ENCODE results near the gene CD300A. TPM values are rescaled to one million over a fixed set of nuclear protein-coding genes. Genes with fewer than 3 reads are reported as not detected.

Gene CD300A
- total RNA-seq, 1 experiment from 2014 or later, result 0.71 TPM

- TF ChIP-seq CEBPB (IDR thresholded peaks at IDR 0.05; ENCODE audit: low read depth) (no peak), SIN3A (IDR thresholded peaks at IDR 0.05; ENCODE audit: low read depth) (no peak), POLR2AphosphoS5 (IDR thresholded peaks at IDR 0.05; ENCODE audit: low read depth, low read length) (no peak), EZH2phosphoT487 (IDR thresholded peaks at IDR 0.05; ENCODE audit: borderline replicate concordance) (no peak), TCF7L2 (IDR thresholded peaks at IDR 0.05; ENCODE audit: borderline replicate concordance, extremely low read depth, insufficient read depth, insufficient read length) (no peak)
These were observed 33.6 kb downstream of the CD300A start (continued) for GRCh38 chr17:74499992-74500391.

GRCh38 chr17:74502861-74503260 lies 36.4 kb downstream of the CD300A start:
- H3K9me3 ChIP-seq (ENCODE audit: control insufficient read depth in 1 of 2, insufficient read depth in 1 of 2, low read depth in 1 of 2, low read length in 2 of 2), result no peaks in the 10 kb centered on the region

More at GRCh38 chr17:74502861-74503260, 36.4 kb downstream of the CD300A start:
- Histone ChIP-seq H3K79me2 (ENCODE audit: insufficient read depth, low read length) (no peaks in the 10 kb centered on the region), H2AFZ (ENCODE audit: low read depth, low read length, poor library complexity, severe bottlenecking) (no peak overlapping the region), H3K9me2 (ENCODE audit: insufficient read depth) (no peaks in the 10 kb centered on the region), H3K4me2 (ENCODE audit: low read length) (no peak overlapping the region), H3K27ac (ENCODE audit: low read depth, low read length) (no peak overlapping the region), H3K4me3 (replicated peaks in 1 of 2; ENCODE audit: low read depth in 1 of 2, low read length in 2 of 2) (no peak overlapping the region), H3K9ac (ENCODE audit: low read length) (no peak overlapping the region), H4K20me1 (ENCODE audit: insufficient read depth) (no peaks in the 10 kb centered on the region), H3K27me3 (ENCODE audit: insufficient read depth, low read length) (0 out of 2 replicates have a peak, but pooled peaks cover 4% of the 10 kb centered on the region), H3K4me1 (ENCODE audit: control insufficient read depth in 1 of 2, insufficient read depth in 2 of 2, low read length in 2 of 2) (no peaks in the 10 kb centered on the region), H3K36me3 (ENCODE audit: control insufficient read depth in 1 of 2, insufficient read depth in 2 of 2, low read length in 2 of 2) (no peaks in the 10 kb centered on the region)
- no peak for DNase-seq (ENCODE audit: low read depth, low spot score)
- POLR2A ChIA-PET, result no interaction called here
- no TSS peak for BruUV-seq (replicated peaks)
- RAD21 ChIA-PET (ENCODE audit: low non-redundant PET in 1 of 2, low total read pairs in 2 of 2, uncharacterized antibody in 2 of 2, unreplicated experiment in 2 of 2), result no interaction called here
- CTCF ChIA-PET, result interaction anchor here (0.6 to 1.6 kb wide), 2 partner anchors 135 to 140 kb away, joined by 3 to 4 read pairs; no protein-coding TSS in a partner anchor
- ATAC-seq, result no peak
- TF ChIP-seq SRF (IDR thresholded peaks at IDR 0.05; ENCODE audit: low read depth), result no peak
- no peak for TF ChIP-seq YY1 (IDR thresholded peaks at IDR 0.05; ENCODE audit: extremely low read depth, insufficient replicate concordance, low read depth, low read length)
- no peak for TF ChIP-seq CBX3 (IDR thresholded peaks at IDR 0.05; ENCODE audit: low read depth)
- TF ChIP-seq ZNF274 (IDR thresholded peaks at IDR 0.05; ENCODE audit: low read depth, low read length), result no peak
- TF ChIP-seq CTCF (IDR thresholded peaks at IDR 0.05 in 2 of 3, conservative IDR thresholded peaks at IDR 0.05 in 1 of 3; ENCODE audit: borderline replicate concordance in 1 of 3, insufficient read depth in 1 of 3, low read depth in 2 of 3, low read length in 2 of 3), result no peak
- TF ChIP-seq POLR2A (IDR thresholded peaks at IDR 0.05; ENCODE audit: borderline replicate concordance, extremely low read depth, insufficient read depth, insufficient read length), result no peak
- TF ChIP-seq REST (IDR thresholded peaks at IDR 0.05; ENCODE audit: low read depth), result no peak
- intact Hi-C loops (cut with micrococcal nuclease), result no loop called here
